ENCODE data around the gene DAND5.

The DAND5 gene, protein sequence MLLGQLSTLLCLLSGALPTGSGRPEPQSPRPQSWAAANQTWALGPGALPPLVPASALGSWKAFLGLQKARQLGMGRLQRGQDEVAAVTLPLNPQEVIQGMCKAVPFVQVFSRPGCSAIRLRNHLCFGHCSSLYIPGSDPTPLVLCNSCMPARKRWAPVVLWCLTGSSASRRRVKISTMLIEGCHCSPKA

DNA sequence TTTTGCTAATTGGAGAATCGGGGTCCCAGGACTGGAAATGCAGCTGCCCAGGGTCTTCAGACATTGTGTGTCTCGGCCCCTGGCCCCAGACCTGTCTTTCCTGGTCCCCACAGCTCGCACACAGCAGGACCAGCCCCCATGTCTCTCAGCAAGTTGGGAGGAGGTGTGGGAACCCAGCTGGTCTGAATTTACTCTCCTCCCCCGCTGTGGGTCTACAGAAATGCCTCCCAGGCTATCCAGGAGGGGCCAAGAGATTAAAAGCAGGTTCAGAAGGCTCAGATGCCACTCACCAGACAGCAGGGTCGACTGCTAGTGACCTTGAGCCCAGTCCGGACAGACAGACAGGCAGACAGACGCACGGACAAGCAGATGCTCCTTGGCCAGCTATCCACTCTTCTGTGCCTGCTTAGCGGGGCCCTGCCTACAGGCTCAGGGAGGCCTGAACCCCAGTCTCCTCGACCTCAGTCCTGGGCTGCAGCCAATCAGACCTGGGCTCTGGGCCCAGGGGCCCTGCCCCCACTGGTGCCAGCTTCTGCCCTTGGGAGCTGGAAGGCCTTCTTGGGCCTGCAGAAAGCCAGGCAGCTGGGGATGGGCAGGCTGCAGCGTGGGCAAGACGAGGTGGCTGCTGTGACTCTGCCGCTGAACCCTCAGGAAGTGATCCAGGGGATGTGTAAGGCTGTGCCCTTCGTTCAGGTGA, at the start of gene DAND5:
DAND5 (plus strand) TSS at position 285 of the 697 bp plus-strand sequence; CDS start at position 370, 85 bp downstream.
- no peak for TF ChIP-seq POLR2A (IDR thresholded peaks at IDR 0.05; ENCODE audit: extremely low read depth, insufficient read length)
- TF ChIP-seq, protein P1, sequence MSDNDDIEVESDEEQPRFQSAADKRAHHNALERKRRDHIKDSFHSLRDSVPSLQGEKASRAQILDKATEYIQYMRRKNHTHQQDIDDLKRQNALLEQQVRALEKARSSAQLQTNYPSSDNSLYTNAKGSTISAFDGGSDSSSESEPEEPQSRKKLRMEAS (IDR thresholded peaks at IDR 0.05; ENCODE audit: low read depth, low read length), result no peak
- TF ChIP-seq MYC (IDR thresholded peaks at IDR 0.05; ENCODE audit: low read depth, low read length), result no peak
- TF ChIP-seq, protein P2, sequence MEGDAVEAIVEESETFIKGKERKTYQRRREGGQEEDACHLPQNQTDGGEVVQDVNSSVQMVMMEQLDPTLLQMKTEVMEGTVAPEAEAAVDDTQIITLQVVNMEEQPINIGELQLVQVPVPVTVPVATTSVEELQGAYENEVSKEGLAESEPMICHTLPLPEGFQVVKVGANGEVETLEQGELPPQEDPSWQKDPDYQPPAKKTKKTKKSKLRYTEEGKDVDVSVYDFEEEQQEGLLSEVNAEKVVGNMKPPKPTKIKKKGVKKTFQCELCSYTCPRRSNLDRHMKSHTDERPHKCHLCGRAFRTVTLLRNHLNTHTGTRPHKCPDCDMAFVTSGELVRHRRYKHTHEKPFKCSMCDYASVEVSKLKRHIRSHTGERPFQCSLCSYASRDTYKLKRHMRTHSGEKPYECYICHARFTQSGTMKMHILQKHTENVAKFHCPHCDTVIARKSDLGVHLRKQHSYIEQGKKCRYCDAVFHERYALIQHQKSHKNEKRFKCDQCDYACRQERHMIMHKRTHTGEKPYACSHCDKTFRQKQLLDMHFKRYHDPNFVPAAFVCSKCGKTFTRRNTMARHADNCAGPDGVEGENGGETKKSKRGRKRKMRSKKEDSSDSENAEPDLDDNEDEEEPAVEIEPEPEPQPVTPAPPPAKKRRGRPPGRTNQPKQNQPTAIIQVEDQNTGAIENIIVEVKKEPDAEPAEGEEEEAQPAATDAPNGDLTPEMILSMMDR (IDR thresholded peaks at IDR 0.05; ENCODE audit: low read depth, low read length), result no peak
- no peak within 1 kb of the TSS for H3K4me3 ChIP-seq (ENCODE audit: low read depth, low read length)
- no peak for DNase-seq (ENCODE audit: low read depth)

DNA sequence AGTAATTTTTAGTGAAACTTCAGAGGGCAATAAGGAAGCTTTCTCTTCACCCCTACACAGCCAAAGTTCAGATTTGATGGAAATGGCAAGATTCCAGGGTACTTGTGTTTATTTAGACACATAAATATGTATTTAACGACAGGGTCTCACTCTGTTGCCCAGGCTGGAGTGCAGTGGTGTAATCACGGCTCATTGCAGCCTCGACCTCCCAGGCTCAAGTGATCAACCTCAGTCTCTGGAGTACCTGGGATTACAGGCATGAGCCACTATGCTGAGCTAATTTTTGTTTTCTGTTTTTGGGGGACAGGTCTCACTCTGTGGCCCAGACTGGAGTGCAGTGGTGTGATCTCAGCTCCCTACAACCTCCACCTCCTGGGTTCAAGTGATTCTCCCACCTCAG, 48.3 kb upstream of the DAND5 start:
- TF ChIP-seq POLR2A (IDR thresholded peaks at IDR 0.05; ENCODE audit: extremely low read depth, insufficient read length), result no peak
- TF ChIP-seq, protein P1 (IDR thresholded peaks at IDR 0.05; ENCODE audit: low read depth, low read length), result no peak
- TF ChIP-seq, protein P2 (IDR thresholded peaks at IDR 0.05; ENCODE audit: low read depth, low read length), result no peak
- no peak for TF ChIP-seq MYC (IDR thresholded peaks at IDR 0.05; ENCODE audit: low read depth, low read length)
- DNase-seq (ENCODE audit: low read depth), result no peak
- no peak overlapping the region for H3K4me3 ChIP-seq (ENCODE audit: low read depth, low read length)

DNA sequence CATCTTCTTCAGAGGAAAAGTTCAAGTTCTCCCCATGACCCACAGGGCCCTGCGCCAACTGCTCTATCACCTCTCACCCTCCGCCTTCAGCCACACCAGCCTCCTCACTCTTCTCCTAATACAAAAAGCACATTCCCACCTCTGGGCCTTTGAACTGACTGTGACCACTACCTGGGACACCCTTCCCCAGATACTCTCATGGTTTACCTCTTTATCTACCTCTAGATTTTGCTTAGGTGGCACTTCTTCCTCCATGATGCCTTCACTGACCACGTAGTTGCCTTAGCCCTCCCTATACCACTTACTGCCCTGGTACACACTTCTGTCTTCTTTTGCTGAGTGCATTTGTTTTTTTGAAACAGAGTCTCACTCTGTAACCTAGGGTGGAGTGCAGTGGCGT, 46.4 kb upstream of the DAND5 start:
- H3K4me3 ChIP-seq (ENCODE audit: low read depth, low read length), result no peak overlapping the region
- DNase-seq (ENCODE audit: low read depth), result no peak
- TF ChIP-seq, protein P1 (IDR thresholded peaks at IDR 0.05; ENCODE audit: low read depth, low read length), result no peak
- no peak for TF ChIP-seq MYC (IDR thresholded peaks at IDR 0.05; ENCODE audit: low read depth, low read length)
- no peak for TF ChIP-seq POLR2A (IDR thresholded peaks at IDR 0.05; ENCODE audit: extremely low read depth, insufficient read length)
- TF ChIP-seq, protein P2 (IDR thresholded peaks at IDR 0.05; ENCODE audit: low read depth, low read length), result no peak

DNA sequence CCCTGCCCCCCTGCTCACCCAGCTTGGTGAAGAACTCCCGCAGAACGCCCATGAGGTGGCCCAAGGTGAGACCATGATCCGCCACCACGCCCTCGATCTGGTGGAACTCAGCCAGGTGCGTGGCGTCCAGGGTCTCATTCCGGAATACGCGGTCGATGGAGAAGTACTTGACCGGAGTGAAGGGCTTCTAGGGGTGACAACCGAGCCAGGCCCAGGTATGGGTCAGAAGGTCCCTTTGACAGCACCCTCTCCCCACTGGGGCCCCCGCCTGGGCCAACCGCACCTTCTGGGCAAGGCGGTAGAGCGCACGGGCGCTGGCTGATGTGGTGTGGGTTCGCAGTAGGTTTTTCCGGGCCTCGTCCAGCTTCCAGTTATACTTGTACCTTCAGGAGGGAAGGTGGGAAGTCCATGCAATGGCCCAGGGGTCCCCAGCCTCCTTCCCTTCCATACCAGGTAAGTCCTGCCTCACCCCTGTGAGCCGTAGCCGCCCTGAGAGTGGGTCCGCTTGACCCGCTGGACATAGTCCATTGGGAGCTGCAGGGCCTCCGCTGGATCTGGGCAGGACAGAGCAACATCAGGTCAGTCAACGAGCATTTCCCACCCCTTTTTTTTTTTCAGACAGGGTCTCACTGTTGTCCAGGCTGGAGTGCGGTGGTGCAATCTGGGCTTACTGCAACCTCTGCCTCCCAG, 44.6 kb upstream of the DAND5 start:
- TF ChIP-seq MYC (IDR thresholded peaks at IDR 0.05; ENCODE audit: low read depth, low read length), result no peak
- TF ChIP-seq, protein P2 (IDR thresholded peaks at IDR 0.05; ENCODE audit: low read depth, low read length), result no peak
- TF ChIP-seq, protein P1 (IDR thresholded peaks at IDR 0.05; ENCODE audit: low read depth, low read length), result no peak
- TF ChIP-seq POLR2A (IDR thresholded peaks at IDR 0.05; ENCODE audit: extremely low read depth, insufficient read length), result no peak
- no peak for DNase-seq (ENCODE audit: low read depth)
- no peak overlapping the region for H3K4me3 ChIP-seq (ENCODE audit: low read depth, low read length)

DNA sequence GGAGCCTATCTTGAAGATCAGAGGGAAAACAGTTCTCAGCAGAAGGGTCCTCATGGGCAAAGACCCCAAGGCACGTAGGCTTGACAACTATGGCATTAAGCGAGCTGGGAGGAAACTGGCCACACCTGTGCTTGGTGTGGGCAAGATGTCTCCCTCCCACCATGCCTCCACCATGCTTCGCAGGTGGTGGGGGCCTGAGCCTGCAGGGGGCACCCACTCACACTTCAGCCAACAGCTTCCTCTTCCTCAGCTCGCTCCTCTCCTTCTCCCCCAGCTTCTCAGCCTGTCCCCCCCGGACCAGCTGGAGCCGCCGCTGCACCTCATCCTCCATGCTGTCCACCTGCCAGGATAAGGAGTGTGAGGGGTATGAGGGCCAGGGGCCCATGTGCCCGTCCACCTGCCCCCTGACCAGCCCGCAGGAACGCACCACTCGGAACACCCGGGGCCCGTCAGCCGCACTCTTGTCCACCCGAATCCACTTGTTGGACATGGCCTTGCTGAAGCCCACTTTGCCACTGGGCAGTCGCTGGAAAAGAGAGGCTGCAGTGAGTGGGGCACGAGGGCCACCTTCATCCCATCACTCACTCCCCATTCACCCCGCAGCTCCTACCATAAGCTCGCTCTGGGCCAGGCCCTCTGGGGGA, 39.3 kb upstream of the DAND5 start:
- H3K4me3 ChIP-seq (ENCODE audit: low read depth, low read length), result peak overlapping the region; percentile 25
- TF ChIP-seq POLR2A (IDR thresholded peaks at IDR 0.05; ENCODE audit: extremely low read depth, insufficient read length) (no peak), MYC (IDR thresholded peaks at IDR 0.05; ENCODE audit: low read depth, low read length) (peak; percentile 48; the same call in 1 of the 2 replicates)
- TF ChIP-seq, protein P2 (IDR thresholded peaks at IDR 0.05; ENCODE audit: low read depth, low read length), result peak; percentile 39
- TF ChIP-seq, protein P1 (IDR thresholded peaks at IDR 0.05; ENCODE audit: low read depth, low read length), result peak; percentile 64
- DNase-seq (ENCODE audit: low read depth), result peak; percentile 55
